ENCODE measurements around the gene RDH14.

RDH14 gene

GRCh38 chr2:18566145-18566769 lies 5.8 kb upstream of the RDH14 start:
- peak; percentile 63 for DNase-seq (ENCODE audit: low read depth)

GRCh38 chr2:18560797-18561085 lies 288 bp upstream of the RDH14 start:
- DNase-seq (ENCODE audit: low read depth) = no peak

- DNase-seq (ENCODE audit: low read depth) = peak; percentile 69
These were observed 872 bp downstream of the RDH14 start for GRCh38 chr2:18559531-18560030.

- no peak for DNase-seq (ENCODE audit: low read depth)
These were observed 2.0 kb downstream of the RDH14 start for GRCh38 chr2:18558458-18558857.

DNA sequence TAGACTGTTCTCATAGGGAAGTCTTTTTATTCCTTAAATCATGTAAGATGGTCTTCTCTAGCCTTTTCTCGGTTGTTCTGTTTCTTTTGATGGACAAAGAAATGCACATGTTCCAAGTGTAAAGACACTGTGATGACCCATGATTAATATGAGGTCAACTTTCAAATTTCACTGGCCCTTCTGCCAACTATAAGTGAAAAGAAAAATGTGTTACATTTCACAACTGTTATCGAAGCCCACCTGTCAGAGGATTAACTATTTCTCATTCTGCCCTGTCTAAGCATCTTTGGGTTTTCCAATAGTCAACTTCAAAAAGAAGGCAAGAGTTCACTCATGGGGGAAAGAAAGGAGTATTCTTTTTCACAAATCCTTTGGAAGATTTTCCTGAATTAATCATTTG lies 3.3 kb downstream of the RDH14 start:
- peak; percentile 31 for DNase-seq (ENCODE audit: low read depth)

- DNase-seq (ENCODE audit: low read depth) = peak; percentile 67
These were observed 7.9 kb downstream of the RDH14 start for GRCh38 chr2:18552351-18553077.

- no peak for DNase-seq (ENCODE audit: low read depth)
These were observed 8.8 kb downstream of the RDH14 start for GRCh38 chr2:18551623-18552022.

GRCh38 chr2:18551169-18551568 lies 9.3 kb downstream of the RDH14 start:
- no peak for DNase-seq (ENCODE audit: low read depth)

DNA sequence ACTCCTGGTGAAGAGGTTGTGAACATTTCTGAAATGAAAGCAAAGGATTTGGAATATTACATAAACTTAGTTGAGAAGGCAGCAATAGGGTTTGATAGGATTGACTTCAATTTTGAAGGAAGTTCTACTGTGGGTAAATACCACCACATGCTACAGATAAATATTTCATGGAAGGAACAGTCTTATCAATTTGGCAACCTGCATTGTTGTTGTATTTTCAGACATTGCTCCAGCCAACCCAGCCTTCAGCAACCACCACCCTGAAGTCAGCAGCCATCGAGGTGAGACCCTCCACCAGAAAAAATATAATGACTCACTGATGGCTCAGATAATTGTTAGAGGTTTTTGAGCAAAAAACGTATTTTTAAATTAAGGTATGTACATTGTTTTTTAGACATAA lies 10.0 kb downstream of the RDH14 start:
- no peak for DNase-seq (ENCODE audit: low read depth)

GRCh38 chr2:18549083-18549482 lies 11.4 kb downstream of the RDH14 start:
- no peak for DNase-seq (ENCODE audit: low read depth)

DNA sequence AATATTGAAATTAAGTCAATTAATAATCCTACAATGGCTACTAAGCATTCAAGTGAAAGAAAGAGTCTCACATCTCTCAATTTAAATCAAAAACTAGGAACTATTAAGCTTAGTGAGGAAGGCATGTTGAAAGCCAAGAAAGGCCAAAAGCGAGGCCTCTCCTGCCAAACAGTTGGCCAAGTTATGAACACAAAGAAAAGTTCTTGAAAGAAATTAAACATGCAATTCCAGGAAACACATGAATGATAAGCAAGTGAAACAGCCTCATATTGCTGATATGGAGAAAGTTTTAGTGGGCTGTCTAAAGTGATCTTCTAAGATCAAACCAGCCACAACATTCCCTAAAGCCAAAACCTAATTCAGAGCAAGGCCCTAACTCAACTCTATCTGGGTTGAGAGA lies 11.8 kb downstream of the RDH14 start:
- DNase-seq (ENCODE audit: low read depth) = no peak

- no peak for DNase-seq (ENCODE audit: low read depth)
These were observed 13.9 kb downstream of the RDH14 start for GRCh38 chr2:18546567-18546966.

DNA sequence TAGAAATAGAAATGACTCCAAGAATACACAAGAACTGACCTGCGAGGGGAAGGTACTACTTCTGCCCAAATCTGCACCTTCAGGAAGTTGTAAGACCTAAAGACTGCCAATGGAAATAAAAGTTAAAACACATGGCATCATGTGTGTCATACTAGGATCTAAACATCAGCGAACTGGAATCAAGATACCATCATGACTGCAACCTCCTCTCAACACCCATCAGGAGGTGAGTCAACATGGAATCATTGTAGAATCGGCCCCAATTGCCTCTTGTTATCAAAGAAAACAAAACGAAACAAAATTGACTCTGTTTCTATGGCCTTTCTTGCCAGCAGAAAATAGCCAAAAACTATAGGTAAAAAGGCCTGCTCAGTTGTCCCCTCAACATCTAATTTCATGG lies 15.1 kb downstream of the RDH14 start:
- peak; percentile 78 for DNase-seq (ENCODE audit: low read depth)

GRCh38 chr2:18544171-18544570 lies 16.3 kb downstream of the RDH14 start:
- DNase-seq (ENCODE audit: low read depth) = no peak

DNA sequence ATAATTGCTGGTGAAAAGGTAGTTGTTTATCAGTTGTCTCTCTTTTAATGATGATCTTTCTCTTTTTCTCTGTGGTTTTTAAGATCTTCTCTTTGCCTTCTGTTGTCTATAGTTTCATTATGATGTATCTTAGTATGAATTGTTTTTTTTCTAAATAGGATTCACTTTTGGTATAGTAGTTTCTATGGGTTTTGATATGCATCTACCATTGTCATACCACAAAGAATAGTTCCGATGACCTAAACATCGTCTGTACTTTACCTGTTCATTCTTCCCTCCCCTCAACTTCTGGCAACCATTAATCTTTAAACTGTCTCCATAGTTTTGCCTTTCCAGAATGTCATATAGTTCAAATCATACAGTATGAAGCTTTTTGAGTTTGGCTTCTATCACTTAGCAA lies 19.6 kb downstream of the RDH14 start:
- DNase-seq (ENCODE audit: low read depth) = no peak

DNA sequence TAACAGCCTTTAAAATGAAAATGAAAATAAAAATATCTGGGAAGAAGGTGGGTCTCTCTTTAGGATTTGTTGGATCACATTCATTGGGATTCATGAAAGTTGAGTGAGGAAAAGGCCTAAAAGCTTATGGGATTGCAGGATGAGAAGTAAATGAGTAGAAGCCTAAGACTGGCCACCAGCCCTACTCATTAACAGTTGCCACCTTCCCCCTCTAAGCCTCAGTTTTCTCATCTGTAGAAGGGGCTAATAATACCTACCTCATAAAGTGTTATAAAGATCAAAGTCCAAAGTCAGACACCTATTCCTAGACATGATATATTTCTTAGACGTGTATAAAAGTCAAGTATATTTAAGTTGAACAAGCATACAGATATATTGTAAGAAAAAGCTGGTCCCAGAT lies 23.8 kb downstream of the RDH14 start:
- no peak for DNase-seq (ENCODE audit: low read depth)

- peak; percentile 53 for DNase-seq (ENCODE audit: low read depth)
These were observed 24.4 kb downstream of the RDH14 start for GRCh38 chr2:18536100-18536499.

- no peak for DNase-seq (ENCODE audit: low read depth)
These were observed 29.3 kb downstream of the RDH14 start for GRCh38 chr2:18531194-18531593.

- DNase-seq (ENCODE audit: low read depth) = no peak
These were observed 32.6 kb downstream of the RDH14 start for GRCh38 chr2:18527822-18528221.

DNA sequence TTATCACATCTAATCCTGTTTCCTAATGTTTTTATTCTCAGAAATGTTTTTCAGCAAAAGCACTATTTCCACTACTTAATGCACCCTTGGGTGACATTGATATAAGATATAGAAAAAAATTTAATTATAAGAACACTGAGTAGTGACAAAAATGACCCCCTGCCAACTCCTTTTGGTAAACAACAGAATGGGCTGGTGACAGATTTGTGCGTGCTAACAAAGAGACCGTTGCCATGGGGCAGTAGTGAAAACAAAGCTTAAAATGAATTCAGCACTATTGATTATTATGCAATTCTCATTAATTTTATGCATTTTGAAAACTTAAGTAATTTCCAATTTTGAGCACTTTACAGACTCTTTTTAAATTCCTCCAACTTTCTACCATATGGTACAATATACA lies 33.1 kb downstream of the RDH14 start:
- DNase-seq (ENCODE audit: low read depth) = no peak

- DNase-seq (ENCODE audit: low read depth) = no peak
These were observed 34.0 kb downstream of the RDH14 start for GRCh38 chr2:18526429-18526828.

- DNase-seq (ENCODE audit: low read depth) = no peak
These were observed 34.6 kb downstream of the RDH14 start for GRCh38 chr2:18525852-18526251.

GRCh38 chr2:18525236-18525635 lies 35.2 kb downstream of the RDH14 start:
- no peak for DNase-seq (ENCODE audit: low read depth)

All from iris pigment epithelial cell (primary cell).